ES-I3 (cell line): ENCODE results near the gene SLC2A5.

Source experiments
- H3K36me3 ChIP-seq: 2 replicates; pipeline ENCODE4 v1.6.1; 2013; ENCODE audit warnings: mild to moderate bottlenecking, low read length, control low read depth, moderate library complexity; ENCODE audit not compliant: insufficient read depth
- H3K4me1 ChIP-seq: 2 replicates; pipeline ENCODE4 v1.6.1; 2013; ENCODE audit warnings: mild to moderate bottlenecking, control low read depth, low read length; ENCODE audit not compliant: insufficient read depth
- H3K9ac ChIP-seq: 2 replicates; pipeline ENCODE4 v1.6.1; 2013; ENCODE audit warnings: low read depth, mild to moderate bottlenecking, low read length, moderate library complexity
- H3K9me3 ChIP-seq: 2 replicates; pipeline ENCODE4 v1.6.1; 2013; ENCODE audit warnings: mild to moderate bottlenecking, low read length, moderate library complexity; ENCODE audit not compliant: control insufficient read depth, insufficient read depth

Gene SLC2A5, protein sequence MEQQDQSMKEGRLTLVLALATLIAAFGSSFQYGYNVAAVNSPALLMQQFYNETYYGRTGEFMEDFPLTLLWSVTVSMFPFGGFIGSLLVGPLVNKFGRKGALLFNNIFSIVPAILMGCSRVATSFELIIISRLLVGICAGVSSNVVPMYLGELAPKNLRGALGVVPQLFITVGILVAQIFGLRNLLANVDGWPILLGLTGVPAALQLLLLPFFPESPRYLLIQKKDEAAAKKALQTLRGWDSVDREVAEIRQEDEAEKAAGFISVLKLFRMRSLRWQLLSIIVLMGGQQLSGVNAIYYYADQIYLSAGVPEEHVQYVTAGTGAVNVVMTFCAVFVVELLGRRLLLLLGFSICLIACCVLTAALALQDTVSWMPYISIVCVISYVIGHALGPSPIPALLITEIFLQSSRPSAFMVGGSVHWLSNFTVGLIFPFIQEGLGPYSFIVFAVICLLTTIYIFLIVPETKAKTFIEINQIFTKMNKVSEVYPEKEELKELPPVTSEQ

DNA sequence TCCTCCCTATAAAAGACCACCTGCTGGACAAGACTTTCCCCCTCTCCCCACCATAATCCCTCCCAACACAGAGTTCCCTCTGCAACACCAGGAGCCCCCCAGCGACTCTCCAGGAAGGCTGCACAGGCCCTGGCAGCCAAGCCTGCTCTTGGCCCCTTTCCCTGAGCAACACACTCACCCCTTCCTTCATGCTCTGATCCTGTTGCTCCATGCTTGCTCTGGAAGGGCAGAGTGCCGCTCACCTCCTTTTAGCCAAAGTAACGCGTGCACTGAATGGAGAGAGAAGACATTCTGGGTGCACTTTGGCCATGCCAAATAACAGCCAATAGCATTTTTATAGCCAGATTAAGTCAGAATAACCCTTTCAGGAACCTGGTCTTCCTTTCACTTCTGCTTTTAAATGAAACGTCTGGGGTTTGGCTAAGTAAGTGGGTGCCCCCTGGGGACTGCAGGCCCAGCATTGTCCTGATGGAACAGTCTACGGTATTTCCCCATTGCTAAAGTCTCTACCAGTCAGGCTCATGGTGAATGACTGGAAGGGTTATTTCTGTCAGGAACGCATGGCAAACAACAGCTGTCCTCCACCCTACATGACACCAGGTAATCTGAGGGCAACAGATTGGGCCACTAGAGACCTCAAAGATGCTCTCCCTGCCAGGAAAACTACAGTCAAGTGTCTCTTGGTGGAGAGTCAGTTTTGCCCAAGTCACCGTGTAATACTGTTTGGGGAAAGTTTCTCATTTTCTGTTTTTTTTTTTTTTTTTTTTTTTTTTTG lies at the start of gene SLC2A5:
SLC2A5 (minus strand) TSS at position 310 of the 775 bp plus-strand sequence; CDS start at position 211, 99 bp downstream.
- H3K9me3 ChIP-seq, result no peaks in the 10 kb centered on the region
- no peaks in the 10 kb centered on the region for H3K36me3 ChIP-seq
- no peak within 1 kb of the TSS for H3K9ac ChIP-seq
- peaks cover 9% of the 10 kb centered on the region for H3K4me1 ChIP-seq

DNA sequence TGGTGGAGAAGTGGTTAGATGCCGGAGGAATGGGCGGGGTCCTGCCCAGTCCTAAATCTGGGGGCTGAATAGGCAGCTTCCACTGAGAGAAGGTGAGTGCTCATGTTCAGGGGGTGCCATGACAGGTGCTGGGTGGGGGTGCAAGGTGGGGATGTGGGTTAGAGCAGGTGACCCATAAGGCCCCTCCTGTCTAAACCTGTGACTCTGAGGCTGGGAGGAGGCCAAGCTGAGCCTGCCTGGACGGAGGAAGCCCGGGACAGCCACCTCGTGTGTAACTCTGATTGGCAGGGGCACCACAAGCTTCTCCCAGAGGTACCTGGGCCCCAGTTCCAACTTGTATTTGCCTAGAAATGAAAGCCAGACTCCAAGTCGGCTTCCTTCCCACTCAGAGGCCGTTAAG lies 48.8 kb upstream of the SLC2A5 start:
- H3K9ac ChIP-seq, result no peak overlapping the region
- H3K4me1 ChIP-seq, result no peaks in the 10 kb centered on the region

DNA sequence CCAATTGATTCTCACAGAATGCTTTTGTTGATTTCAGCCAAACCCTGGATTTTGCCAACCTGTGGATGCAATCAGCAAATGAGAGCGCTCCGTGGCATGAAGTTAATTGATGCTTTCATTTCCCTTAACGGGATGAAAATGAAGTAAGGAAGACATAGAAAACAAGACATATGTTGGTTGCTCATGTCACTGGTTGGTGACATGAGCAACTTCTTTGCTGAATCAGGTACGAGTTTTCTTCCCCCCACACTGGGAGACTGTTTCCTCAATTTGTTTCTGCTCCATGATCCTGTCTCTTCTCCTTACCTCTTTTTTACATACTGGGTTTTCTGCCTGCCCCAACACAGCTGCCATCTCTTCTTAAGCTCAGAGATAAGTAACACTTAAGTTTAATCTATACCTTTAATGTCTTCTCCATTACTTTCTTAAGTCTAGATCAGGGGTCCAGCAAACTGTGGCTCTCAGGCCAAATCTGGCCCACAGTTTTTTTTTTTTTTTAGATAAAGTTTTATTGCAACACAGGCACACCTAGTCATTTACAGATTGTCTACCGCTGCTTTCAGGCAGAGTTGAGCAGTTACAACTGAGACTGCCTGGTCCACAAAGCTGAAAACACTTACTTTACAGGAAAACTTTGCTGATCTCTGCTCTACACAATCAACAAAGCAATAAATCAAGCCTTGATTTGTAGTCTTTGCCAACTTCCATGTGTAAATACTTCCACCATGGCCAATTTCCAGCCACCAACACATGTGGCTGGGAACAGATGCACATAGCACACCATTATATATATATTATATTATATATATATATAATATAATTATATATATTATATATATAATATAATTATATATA lies 46.1 kb upstream of the SLC2A5 start:
- Histone ChIP-seq H3K36me3 (no peaks in the 10 kb centered on the region), H3K9ac (no peak overlapping the region), H3K9me3 (no peaks in the 10 kb centered on the region), H3K4me1 (no peaks in the 10 kb centered on the region)

More for the DNA sequence above, 48.8 kb upstream of the SLC2A5 start:
- Histone ChIP-seq H3K9me3 (no peaks in the 10 kb centered on the region), H3K36me3 (no peaks in the 10 kb centered on the region)

DNA sequence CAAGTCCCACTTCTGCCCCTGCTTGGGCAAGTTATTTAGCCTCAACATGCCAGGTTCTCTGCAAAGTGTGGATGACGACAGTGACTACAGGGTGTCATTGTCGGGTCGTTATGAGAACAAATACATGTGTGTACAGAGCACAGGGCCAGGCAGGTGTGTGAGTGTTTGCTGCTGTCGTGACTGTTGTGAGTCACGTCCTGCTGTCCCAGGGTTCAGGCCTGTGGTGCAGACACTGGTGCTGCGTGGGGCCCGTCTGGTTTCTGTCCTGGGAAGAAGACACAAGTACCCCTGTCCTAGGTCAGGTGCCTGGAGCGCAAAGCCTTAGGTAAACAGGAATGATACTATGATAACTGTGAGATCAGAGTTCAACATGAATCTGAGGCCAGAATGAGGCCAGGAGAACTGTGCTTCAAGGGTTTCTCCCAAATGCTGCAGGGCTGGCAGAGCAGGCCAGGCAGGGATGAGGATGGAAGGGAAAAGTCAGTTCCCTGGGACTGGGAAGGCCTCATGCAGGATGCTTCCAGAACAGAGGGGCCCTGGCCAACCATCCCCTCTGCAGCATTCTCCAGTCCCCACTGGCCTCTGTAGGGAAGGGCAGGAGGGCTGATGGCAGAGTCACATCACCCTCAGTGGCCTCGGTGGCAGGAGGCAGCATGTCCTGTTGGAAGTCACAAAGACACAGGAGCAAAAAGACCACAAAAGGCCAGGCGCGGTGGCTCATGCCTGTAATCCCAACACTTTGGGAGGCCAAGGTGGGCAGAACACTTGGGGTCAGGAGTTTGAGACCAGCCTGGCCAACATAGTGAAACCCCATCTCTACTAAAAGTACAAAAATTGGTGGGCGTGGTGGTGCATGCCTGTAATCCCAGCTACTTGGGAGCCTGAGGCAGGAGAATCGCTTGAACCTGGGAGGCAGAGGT lies 43.8 kb upstream of the SLC2A5 start:
- H3K4me1 ChIP-seq, result no peaks in the 10 kb centered on the region
- no peaks in the 10 kb centered on the region for H3K9me3 ChIP-seq
- no peaks in the 10 kb centered on the region for H3K36me3 ChIP-seq
- H3K9ac ChIP-seq, result no peak overlapping the region

DNA sequence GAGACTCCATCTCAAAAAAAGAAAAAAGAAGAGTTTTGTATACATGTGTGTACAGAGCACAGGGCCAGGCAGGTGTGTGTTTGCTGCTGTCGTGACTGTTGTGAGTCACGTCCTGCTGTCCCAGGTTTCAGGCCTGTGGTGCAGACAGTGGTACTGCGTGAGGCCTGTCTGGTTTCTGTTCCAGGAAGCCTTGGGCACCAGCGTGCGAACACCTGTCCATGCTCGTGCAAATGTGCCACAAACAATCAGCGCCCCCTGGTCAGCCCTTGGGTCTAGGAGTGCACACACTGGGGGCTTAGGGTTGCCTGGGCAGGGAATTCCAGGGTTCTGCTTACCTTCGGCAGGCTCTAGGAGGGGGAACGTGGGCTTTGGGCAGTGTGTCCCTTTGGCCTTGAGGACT lies 42.5 kb upstream of the SLC2A5 start:
- no peaks in the 10 kb centered on the region for H3K36me3 ChIP-seq
- H3K9me3 ChIP-seq, result no peaks in the 10 kb centered on the region
- no peak overlapping the region for H3K9ac ChIP-seq
- no peaks in the 10 kb centered on the region for H3K4me1 ChIP-seq

DNA sequence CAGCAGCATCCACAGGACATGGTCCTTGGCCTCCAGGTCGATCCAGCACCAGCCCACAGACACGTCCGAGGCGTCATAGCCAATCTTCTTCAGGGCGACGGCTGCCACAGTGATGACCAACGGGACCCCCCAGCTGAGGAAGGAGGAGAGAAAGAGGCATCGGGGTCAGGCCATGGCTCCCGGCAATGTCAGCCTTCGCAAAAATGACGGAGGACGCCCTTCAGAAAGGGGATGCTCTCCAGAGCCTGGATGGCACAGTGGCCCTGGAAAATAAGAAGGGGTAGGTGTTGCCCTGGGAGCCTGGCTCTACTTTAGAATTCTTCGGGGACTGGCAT lies 41.9 kb upstream of the SLC2A5 start:
- Histone ChIP-seq H3K4me1 (no peaks in the 10 kb centered on the region), H3K36me3 (no peaks in the 10 kb centered on the region), H3K9ac (no peak overlapping the region)

DNA sequence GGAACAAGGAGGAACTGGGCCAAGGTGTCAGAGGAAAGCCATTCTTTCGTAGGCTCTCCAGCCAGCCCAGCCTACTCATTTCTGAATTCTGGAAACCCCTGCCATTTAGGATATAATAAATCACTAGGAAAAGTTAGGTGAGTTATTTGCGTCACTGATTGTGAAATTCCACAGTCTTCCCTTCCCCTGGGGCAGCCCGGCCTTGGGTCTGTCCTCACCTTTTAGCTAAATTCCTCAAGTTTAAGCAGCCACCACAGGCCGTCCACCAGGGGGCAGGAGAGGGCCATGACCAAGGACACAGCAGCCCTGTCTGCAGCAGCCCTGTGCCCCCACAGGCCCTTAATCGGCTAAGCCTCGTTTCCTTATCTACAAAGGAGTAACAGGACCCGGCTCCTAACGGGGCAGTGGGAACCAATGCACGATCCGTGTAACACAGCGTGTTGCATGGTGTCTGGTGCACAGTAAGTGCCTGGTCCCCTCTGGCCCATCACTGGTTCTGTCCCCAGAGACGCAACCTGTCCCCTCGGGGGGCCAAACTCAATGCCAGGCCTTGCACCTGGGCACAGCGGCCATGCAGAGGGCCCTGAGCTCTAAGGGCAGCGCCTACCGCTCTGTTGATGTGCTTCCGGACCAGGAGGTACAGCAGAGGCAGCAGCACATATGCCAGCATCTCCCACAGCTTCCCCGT lies 41.4 kb upstream of the SLC2A5 start:
- Histone ChIP-seq H3K9me3 (no peaks in the 10 kb centered on the region), H3K9ac (no peak overlapping the region), H3K4me1 (no peaks in the 10 kb centered on the region), H3K36me3 (no peaks in the 10 kb centered on the region)

More for the DNA sequence above, 41.9 kb upstream of the SLC2A5 start:
- H3K9me3 ChIP-seq, result no peaks in the 10 kb centered on the region

DNA sequence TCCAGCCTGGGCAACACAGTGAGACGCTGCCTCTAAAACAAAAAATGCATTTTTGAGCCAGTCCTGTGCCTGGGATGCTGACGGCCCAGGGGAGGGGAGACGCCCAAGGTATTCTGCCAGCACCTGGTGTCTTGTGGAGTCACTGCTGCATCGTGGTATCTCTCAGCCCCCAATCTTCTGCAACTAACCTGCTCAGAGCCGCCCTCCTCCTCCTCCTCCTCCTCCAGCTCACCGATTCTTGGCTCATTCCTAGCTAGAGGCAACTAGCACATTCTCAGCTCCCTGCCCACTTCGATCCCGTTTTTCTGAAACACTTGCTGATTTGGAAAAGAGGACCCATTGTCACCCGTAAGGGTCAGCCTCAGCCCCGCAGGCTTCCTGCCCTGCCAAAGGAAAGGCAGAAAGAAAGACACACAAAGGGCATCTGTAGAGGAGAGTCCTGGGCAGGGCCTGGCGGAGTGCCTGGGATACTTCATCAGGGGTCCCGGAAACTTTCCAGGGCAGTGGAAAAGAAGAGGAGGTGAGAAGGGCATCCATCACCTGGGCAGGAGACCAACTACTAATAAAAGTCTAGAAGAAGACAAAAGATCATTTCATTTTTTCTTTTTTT lies 38.7 kb upstream of the SLC2A5 start:
- Histone ChIP-seq H3K36me3 (no peaks in the 10 kb centered on the region), H3K9ac (no peak overlapping the region), H3K4me1 (no peaks in the 10 kb centered on the region), H3K9me3 (no peaks in the 10 kb centered on the region)

DNA sequence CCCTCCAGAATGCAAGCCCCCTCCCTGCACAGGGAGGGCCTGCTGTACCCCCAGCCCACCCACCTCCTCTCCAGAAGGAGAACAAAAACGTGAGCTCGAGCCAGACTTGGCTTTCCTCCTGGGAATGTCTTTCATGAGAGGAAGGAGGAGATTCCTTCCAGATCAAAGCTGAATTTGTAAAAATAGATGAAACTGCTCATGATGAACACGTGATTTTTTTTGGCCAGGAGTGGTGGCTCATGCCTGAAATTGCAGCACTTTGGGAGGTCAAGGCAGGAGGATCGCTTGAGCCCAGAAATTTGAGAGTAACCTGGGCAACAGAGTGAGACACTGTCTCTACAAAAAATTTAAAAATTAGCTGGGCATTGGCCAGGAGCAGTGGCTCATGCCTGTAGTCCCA lies 37.7 kb upstream of the SLC2A5 start:
- no peaks in the 10 kb centered on the region for H3K9me3 ChIP-seq
- H3K36me3 ChIP-seq, result no peaks in the 10 kb centered on the region
- H3K9ac ChIP-seq, result no peak overlapping the region
- no peaks in the 10 kb centered on the region for H3K4me1 ChIP-seq

DNA sequence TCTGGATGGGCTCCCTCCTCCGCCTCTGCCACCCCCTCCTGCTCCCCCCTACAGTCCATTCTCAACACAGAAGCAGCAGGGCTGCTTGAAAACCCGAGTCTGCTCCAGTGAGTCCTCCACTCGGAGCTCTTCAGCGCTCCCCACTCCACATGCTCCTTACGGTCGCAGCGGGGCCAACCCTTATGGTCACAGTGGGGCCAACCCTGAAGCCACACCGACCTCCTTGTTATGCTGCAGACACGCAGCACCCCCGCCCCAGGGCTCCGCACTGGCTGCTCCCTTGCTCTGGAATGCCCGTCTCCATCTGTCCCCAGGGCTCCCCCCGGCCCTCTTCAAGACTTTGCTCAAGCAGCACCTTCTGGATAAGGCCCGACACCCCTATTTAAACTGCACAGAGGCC lies 36.9 kb upstream of the SLC2A5 start:
- no peaks in the 10 kb centered on the region for H3K36me3 ChIP-seq
- no peak overlapping the region for H3K9ac ChIP-seq
- H3K4me1 ChIP-seq, result no peaks in the 10 kb centered on the region
- H3K9me3 ChIP-seq, result no peaks in the 10 kb centered on the region

DNA sequence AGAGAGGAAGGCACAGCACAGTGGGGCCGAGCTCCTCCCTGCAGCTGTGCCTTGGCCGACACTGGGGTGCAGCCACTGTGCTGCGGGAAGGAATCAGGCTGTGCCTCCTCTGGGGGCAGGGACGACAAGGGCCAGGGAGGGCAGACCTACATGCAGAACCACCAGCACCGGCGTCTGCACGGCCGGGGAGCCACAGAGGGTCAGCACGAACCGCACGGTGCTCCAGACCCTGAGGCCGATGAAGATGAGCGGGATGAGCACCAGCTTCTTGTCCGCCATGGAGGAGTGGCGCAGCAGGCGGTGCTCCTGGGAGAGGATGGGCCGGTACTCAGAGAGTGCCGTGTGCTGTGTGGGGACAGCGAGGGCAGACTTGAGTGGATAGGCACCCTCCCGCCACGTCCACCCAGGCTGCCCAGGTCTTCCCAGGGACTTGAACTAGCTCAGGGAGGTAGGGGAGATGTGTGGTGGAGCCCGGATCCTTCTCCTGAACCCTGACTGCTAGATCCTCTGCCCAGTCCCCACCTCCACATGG lies 36.0 kb upstream of the SLC2A5 start:
- no peak overlapping the region for H3K9ac ChIP-seq
- no peaks in the 10 kb centered on the region for H3K4me1 ChIP-seq
- no peaks in the 10 kb centered on the region for H3K36me3 ChIP-seq
- H3K9me3 ChIP-seq, result no peaks in the 10 kb centered on the region

DNA sequence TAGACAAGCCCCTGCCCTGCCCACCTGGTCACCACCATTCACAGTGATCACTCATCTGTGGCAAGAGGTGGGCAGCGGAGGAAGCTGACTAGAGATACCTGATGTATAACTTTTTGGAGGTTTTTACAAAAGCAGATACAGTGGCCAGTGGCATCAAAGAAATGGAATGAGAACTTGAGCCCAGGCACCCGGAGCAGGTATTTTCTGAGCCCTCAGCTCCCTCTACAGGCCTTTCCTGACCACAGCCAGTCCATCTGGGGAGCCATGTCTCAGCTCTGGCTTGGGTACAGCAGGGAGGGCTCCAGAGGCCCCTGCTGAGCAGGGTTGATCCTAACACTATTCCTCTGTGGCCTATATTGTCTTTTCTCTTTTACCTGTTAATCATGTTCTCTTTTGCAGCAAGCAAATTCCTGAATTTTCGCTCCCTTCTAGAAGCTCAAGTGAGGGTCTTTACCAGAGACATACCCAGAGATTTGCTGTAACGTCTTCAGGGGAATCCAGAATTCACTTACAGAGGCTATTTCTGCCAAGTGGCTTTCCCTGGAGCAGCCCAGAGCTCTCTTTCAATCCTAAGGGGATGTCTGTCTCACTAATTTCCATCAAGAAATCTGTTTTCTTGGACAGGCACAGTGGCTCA lies 32.2 kb upstream of the SLC2A5 start:
- H3K36me3 ChIP-seq, result no peaks in the 10 kb centered on the region
- no peak overlapping the region for H3K9ac ChIP-seq
- no peaks in the 10 kb centered on the region for H3K4me1 ChIP-seq
- peaks cover 2% of the 10 kb centered on the region; the same call in 1 of the 2 replicates for H3K9me3 ChIP-seq
